HFFc6 (cell line): ENCODE results near the gene FSTL4. TPM values are rescaled to one million over a fixed set of nuclear protein-coding genes. Genes with fewer than 3 reads are reported as not detected.
"Not testable (repeated sequence)": the region's sequence is repeated elsewhere in the genome, so short reads cannot be mapped to it uniquely, and the experiment has no call there.

Source experiments
- DNase-seq: peaks from one replicate; pipeline ENCODE4 v3.0.0-alpha.2; 2018
- H3K27ac Mint-ChIP-seq: 2 replicates; pipeline ENCODE4 v1.8.0; 2020; ENCODE audit warnings: mild to moderate bottlenecking, mixed read lengths
- H3K27me3 Mint-ChIP-seq: 2 replicates; pipeline ENCODE4 v1.8.0; 2021; ENCODE audit warnings: mild to moderate bottlenecking, moderate library complexity, mixed read lengths; ENCODE audit not compliant: insufficient read depth
- H3K36me3 Mint-ChIP-seq: 2 replicates; pipeline ENCODE4 v1.8.0; 2021; ENCODE audit warnings: low read depth, mixed read lengths
- H3K4me1 Mint-ChIP-seq: 2 replicates; pipeline ENCODE4 v1.8.0; 2020; ENCODE audit warnings: low read depth, mixed read lengths
- H3K4me3 Mint-ChIP-seq: 2 replicates; pipeline ENCODE4 v1.8.0; 2020; ENCODE audit warnings: mild to moderate bottlenecking, moderate library complexity, mixed read lengths
- H3K9me3 Mint-ChIP-seq: 2 replicates; pipeline ENCODE4 v1.8.0; 2020; ENCODE audit warnings: mild to moderate bottlenecking, mixed read lengths
- CTCF ChIP-seq: fragments of 200-600 bp; sonication (generic); IDR thresholded peaks from 2 replicates; pipeline ENCODE4 v1.5.0; 2021; ENCODE audit warnings: antibody characterized with exemption, mild to moderate bottlenecking
- total RNA-seq, 6 experiments: library from RNA; stranded (reverse); fragmentation: NEBNext Ultra II Directional; extraction: Animal tissue kit (Norgen Biotek cat#: 25700); gene quantifications; 2 replicates in 1 of 6; 3 replicates in 5 of 6; pipeline ENCODE4 v1.2.3, GENCODE V29; 2021

FSTL4 gene
- total RNA-seq, 6 experiments from 2014 or later, result not detected

GRCh38 chr5:133539818-133540217 lies 72.5 kb downstream of the FSTL4 start:
- Mint-ChIP-seq H3K27me3 (peaks cover 2% of the 10 kb centered on the region; the same call in 1 of the 2 replicates), H3K27ac (no peak overlapping the region), H3K9me3 (no peaks in the 10 kb centered on the region), H3K4me3 (no peak overlapping the region), H3K36me3 (no peaks in the 10 kb centered on the region), H3K4me1 (no peaks in the 10 kb centered on the region)
- TF ChIP-seq CTCF, result no peak
- no peak for DNase-seq

- Mint-ChIP-seq H3K27ac (no peak overlapping the region), H3K4me3 (no peak overlapping the region), H3K4me1 (no peaks in the 10 kb centered on the region), H3K36me3 (no peaks in the 10 kb centered on the region), H3K9me3 (no peaks in the 10 kb centered on the region), H3K27me3 (peaks cover 4% of the 10 kb centered on the region; the same call in 1 of the 2 replicates)
- TF ChIP-seq CTCF, result no peak
- DNase-seq, result no peak
Observed at GRCh38 chr5:133538718-133539117, 73.6 kb downstream of the FSTL4 start.

GRCh38 chr5:133535241-133535929 lies 77.0 kb downstream of the FSTL4 start:
- H3K27ac Mint-ChIP-seq, H3K9me3 Mint-ChIP-seq, H3K4me1 Mint-ChIP-seq, H3K4me3 Mint-ChIP-seq, H3K36me3 Mint-ChIP-seq, DNase-seq, H3K27me3 Mint-ChIP-seq: not testable (repeated sequence)

- no peaks in the 10 kb centered on the region for H3K4me1 Mint-ChIP-seq
- no peak for DNase-seq
Observed at GRCh38 chr5:133534566-133534965, 77.8 kb downstream of the FSTL4 start.

GRCh38 chr5:133533541-133533940 lies 78.8 kb downstream of the FSTL4 start:
- H3K4me1 Mint-ChIP-seq, result no peaks in the 10 kb centered on the region
- DNase-seq, result no peak
- H3K9me3 Mint-ChIP-seq, result no peaks in the 10 kb centered on the region
- no peak overlapping the region for H3K4me3 Mint-ChIP-seq
- TF ChIP-seq CTCF, result no peak
- H3K36me3 Mint-ChIP-seq, result no peaks in the 10 kb centered on the region
- H3K27me3 Mint-ChIP-seq, result peaks cover 5% of the 10 kb centered on the region; the same call in 1 of the 2 replicates
- no peak overlapping the region for H3K27ac Mint-ChIP-seq

More at GRCh38 chr5:133534566-133534965, 77.8 kb downstream of the FSTL4 start:
- no peak for TF ChIP-seq CTCF
- H3K27ac Mint-ChIP-seq, result no peak overlapping the region
- H3K27me3 Mint-ChIP-seq, result peaks cover 7% of the 10 kb centered on the region; the same call in 1 of the 2 replicates
- no peak overlapping the region for H3K4me3 Mint-ChIP-seq
- no peaks in the 10 kb centered on the region for H3K36me3 Mint-ChIP-seq
- H3K9me3 Mint-ChIP-seq, result no peaks in the 10 kb centered on the region

- Mint-ChIP-seq H3K4me1 (no peaks in the 10 kb centered on the region), H3K9me3 (no peaks in the 10 kb centered on the region), H3K36me3 (no peaks in the 10 kb centered on the region), H3K27ac (no peak overlapping the region), H3K27me3 (peaks cover 5% of the 10 kb centered on the region; the same call in 1 of the 2 replicates), H3K4me3 (no peak overlapping the region)
- DNase-seq, result no peak
- no peak for TF ChIP-seq CTCF
Observed at GRCh38 chr5:133531594-133531993, 80.7 kb downstream of the FSTL4 start.
